AG10803 (cell line): ENCODE data around the gene TP73.

Source experiments
- DNase-seq: peaks from one replicate; pipeline ENCODE4 v3.0.0; 2010; ENCODE audit warnings: low read depth
- H3K4me3 ChIP-seq: 2 replicates; pipeline ENCODE4 v1.5.1; 2011; ENCODE audit warnings: mild to moderate bottlenecking, low read length, control low read depth
- TF ChIP-seq, protein P1 (sequence below): conservative IDR thresholded peaks from 2 replicates; pipeline ENCODE4 v1.5.1; 2011; ENCODE audit warnings: mild to moderate bottlenecking, low read length, control low read depth, inconsistent platforms

The TP73 gene

DNA sequence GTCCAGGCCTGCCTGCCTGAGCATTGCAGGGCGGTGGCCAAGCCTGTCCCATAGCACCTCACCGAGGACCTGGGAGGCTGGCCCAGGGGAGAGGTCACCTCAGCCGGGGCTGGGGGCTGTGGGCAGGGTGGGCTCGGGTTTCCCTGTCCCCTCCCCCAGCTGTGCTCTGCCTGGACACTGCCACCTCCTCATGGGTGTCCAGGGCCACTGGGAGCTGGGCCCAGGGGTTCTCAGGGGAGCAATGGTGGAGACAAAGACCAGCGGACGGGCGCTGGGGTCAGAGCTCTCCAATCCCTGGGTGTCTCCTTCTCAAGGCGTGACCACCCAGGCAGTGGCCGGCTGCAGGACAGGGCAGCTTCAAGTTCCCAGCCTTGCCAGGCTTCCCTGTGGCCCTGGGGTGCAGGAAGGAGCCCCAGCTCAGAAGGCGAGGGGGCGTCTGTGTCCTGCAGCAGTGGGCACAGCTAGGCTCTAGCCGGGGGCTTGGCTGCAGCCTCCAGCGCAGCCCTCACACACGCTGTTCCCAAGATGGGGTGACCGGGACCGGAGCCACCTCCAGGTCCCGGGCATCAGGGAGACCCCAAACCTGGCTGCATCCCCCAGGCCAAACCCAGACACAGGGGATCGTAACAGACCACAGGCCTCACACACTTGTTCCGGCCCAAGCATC, 29.0 kb downstream of the TP73 start:
- no peak overlapping the region for H3K4me3 ChIP-seq
- DNase-seq: no peak
- TF ChIP-seq, protein P1, sequence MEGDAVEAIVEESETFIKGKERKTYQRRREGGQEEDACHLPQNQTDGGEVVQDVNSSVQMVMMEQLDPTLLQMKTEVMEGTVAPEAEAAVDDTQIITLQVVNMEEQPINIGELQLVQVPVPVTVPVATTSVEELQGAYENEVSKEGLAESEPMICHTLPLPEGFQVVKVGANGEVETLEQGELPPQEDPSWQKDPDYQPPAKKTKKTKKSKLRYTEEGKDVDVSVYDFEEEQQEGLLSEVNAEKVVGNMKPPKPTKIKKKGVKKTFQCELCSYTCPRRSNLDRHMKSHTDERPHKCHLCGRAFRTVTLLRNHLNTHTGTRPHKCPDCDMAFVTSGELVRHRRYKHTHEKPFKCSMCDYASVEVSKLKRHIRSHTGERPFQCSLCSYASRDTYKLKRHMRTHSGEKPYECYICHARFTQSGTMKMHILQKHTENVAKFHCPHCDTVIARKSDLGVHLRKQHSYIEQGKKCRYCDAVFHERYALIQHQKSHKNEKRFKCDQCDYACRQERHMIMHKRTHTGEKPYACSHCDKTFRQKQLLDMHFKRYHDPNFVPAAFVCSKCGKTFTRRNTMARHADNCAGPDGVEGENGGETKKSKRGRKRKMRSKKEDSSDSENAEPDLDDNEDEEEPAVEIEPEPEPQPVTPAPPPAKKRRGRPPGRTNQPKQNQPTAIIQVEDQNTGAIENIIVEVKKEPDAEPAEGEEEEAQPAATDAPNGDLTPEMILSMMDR: no peak

DNA sequence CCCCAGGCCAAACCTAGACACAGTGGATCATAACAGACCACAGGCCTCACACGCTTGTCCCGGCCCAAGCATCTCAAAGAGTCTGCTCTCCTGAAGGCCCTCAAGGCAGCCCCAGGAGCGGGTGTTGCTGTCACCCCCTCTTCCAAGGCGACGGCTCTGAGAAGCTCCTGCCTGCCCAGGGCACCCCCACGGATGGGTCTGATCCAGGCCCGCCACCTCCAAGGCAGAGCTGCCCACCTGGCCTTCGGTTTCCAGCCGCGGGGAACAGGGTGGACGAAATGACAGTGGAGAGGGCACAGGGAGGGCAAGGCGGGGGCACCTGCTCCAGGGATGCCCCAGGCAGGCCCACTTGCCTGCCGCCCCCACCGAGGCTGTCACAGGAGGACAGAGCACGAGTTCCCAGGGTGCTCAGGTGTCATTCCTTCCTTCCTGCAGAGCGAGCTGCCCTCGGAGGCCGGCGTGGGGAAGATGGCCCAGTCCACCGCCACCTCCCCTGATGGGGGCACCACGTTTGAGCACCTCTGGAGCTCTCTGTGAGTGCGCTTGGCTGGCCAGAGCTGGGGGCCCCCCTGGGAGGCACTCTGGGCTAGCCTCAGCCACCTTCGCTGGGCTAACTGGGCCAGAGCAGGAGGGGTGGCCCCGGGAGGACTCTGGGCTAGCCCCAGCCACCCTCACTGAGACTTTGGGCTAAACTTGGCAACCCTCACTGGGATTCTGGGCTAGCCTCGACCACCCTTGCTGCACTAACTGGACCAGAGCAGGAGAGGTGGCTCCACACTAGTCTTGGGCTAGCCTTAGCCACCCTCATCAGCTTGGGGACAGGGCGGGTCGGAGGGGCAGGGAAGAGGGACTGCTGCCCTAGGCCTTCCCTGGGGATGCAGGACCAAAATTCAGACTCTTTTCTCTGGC, 29.8 kb downstream of the TP73 start:
- TF ChIP-seq, protein P1: no peak
- no peak for DNase-seq
- no peak overlapping the region for H3K4me3 ChIP-seq

DNA sequence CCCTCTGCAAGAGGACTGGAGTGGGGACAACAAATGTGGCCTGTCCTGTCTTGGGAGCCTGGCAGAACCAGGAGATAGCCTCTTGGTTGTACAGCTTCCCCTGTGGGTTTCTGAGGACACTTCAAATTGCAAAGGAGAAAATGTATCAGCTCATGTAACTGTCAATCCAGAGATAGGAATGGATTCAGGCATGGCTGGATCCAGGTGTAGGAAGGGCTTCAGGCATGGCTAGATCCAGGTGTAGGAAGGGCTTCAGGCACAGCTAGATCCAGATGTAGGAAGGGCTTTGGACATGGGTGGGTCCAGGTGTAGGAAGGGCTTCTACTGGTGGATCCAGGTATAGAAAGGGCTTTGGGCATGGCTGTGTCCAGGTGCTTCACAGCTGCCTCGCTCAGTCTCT, 30.9 kb downstream of the TP73 start:
- no peak for DNase-seq
- H3K4me3 ChIP-seq: no peak overlapping the region
- TF ChIP-seq, protein P1: no peak

DNA sequence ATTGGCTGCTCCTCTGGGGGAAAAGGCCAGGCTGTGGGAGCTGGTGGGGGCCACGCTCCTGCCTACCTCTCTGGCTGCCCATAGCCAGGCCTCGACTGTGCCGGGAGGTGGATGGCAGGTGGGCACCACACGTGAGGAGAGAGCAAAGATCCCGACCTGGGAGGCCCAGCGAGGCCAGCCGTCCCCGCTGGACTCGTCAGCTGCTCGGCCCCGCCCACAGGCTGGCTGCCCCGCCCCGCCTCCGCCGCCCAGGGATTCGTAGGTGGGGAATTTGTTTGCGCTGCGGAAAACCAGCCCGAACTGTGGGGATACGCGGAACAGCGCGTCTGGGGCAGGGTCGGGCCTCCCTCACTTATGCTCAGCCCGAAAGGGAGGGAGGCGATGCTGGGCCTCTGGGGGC, 31.7 kb downstream of the TP73 start:
- no peak for DNase-seq
- TF ChIP-seq, protein P1: no peak
- H3K4me3 ChIP-seq: no peak overlapping the region

DNA sequence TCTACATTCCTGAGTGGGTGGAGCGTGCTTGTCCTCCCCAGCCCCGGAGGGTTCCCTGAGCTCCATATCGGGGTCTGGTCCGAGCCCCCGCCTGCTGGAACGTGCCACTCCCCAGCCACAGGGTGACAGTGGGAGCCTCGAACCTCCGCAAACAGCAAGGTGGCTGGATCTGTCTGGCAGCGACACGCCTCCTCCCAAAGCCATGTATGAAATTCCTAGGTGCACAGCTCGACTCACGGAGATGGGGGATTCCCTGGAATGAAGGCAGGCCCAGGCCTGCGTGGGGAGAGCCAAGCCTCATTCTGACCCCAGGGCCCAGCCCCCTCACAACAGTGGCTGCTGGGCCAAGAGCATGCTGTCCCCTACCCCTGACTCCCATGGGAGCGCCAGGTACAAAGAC, 32.9 kb downstream of the TP73 start:
- TF ChIP-seq, protein P1: no peak
- no peak overlapping the region for H3K4me3 ChIP-seq
- DNase-seq: no peak

DNA sequence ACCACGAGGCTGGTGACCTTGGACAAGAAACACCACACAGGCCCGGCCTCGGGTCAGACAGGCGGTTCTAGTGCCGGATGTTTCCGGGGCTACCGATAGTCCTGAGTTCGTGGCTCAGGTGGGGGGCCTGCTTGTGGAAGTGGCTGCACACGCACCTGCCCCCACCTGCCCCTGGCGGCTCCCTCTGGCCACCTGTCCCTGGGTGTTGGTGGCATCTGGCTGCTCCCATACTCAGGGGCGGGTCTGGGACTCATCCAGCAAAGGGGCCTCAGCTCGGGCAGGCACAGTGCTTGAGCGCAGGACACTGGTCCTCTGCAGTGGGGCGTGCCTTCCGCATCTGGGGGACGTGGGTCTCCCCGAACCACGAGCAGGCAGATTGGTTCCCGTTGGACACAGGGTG, 33.6 kb downstream of the TP73 start:
- H3K4me3 ChIP-seq: no peak overlapping the region
- DNase-seq: no peak
- TF ChIP-seq, protein P1: no peak

DNA sequence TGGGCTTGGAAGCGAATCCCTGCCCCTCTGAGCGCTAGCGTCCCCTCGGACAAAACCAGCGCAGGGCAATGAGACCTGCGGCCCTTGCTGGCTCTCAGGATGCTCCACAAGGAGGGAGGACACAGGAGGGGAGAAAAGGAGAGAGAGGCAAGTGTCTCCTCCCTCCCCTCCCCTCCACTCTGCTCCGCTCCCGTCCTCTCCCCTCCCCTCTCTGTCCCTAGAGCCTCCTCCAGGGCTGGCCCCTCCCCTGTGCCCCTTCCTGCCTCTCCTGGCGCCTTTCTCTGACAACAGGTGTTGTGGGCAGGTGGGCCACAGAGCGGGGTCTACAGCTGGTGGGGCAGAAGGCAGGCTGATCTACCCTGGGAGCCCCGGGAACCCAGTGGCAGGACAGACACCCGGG, 35.2 kb downstream of the TP73 start:
- no peak for DNase-seq
- H3K4me3 ChIP-seq: no peak overlapping the region
- TF ChIP-seq, protein P1: no peak
